Esophagus muscularis mucosa (tissue), 3 donors: ENCODE data around the gene TUB.

Experiments used
- POLR2A ChIP-seq: fragments of 450-650 bp; IDR thresholded peaks from one replicate; pipeline ENCODE4 v1.6.1; 2017; ENCODE audit warnings: antibody characterized with exemption, moderate library complexity, mild to moderate bottlenecking, low read depth
- POLR2AphosphoS5 ChIP-seq, 2 donors: sonication (generic); formaldehyde crosslinking; IDR thresholded peaks; one replicate each; pipeline ENCODE4 v1.6.1; 2017; ENCODE audit warnings: antibody characterized with exemption in 2 of 2
- TF ChIP-seq, protein P1 (sequence below), 3 experiments: fragments of 200-600 bp in 2 of 3; fragments of 450-650 bp in 1 of 3; sonication (generic) in 2 of 3; IDR thresholded peaks; one replicate each; pipeline ENCODE4 v1.5.1; 2017 to 2019; ENCODE audit warnings: antibody characterized with exemption in 3 of 3, mild to moderate bottlenecking in 2 of 3, moderate library complexity in 1 of 3

DNA sequence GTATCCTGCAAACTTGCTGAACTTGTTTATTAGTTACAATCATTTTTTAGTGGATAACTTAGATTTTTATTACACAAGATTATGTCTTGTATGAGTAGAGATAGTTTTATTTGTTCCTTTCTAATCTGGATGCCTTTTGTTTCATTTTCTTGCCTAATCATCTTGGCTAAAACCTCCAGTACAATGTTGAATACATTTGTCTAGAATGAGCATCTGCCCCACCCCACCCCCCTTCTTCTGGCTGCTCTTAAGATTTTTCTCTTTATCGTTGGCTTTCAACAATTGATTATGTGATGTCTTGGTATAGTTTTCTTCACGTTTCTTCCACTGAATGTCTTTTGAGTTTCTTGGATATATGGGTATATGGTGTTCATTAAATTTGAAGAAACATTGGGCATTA, 37.3 kb upstream of the TUB start:
- TF ChIP-seq, protein P1, sequence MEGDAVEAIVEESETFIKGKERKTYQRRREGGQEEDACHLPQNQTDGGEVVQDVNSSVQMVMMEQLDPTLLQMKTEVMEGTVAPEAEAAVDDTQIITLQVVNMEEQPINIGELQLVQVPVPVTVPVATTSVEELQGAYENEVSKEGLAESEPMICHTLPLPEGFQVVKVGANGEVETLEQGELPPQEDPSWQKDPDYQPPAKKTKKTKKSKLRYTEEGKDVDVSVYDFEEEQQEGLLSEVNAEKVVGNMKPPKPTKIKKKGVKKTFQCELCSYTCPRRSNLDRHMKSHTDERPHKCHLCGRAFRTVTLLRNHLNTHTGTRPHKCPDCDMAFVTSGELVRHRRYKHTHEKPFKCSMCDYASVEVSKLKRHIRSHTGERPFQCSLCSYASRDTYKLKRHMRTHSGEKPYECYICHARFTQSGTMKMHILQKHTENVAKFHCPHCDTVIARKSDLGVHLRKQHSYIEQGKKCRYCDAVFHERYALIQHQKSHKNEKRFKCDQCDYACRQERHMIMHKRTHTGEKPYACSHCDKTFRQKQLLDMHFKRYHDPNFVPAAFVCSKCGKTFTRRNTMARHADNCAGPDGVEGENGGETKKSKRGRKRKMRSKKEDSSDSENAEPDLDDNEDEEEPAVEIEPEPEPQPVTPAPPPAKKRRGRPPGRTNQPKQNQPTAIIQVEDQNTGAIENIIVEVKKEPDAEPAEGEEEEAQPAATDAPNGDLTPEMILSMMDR (IDR thresholded peaks at IDR 0.05): no peak
- no peak for TF ChIP-seq POLR2A
- no peak for TF ChIP-seq POLR2AphosphoS5 (IDR thresholded peaks at IDR 0.05)
